HEK293 (cell line): ENCODE measurements around the gene PLK5.

Experiments used
- CTCF ChIP-seq: fragments of 450-650 bp; formaldehyde crosslinking; IDR thresholded peaks from 2 replicates; pipeline ENCODE4 v1.5.1; 2016; ENCODE audit warnings: missing biosample characterization, missing genetic modification characterization
- ZBTB17 ChIP-seq: fragments of 450-650 bp; formaldehyde crosslinking; IDR thresholded peaks from 2 replicates; pipeline ENCODE4 v1.5.1; 2016; ENCODE audit warnings: missing biosample characterization, missing genetic modification characterization
- ZNF501 ChIP-seq: fragments of 450-650 bp; formaldehyde crosslinking; IDR thresholded peaks from 2 replicates; pipeline ENCODE4 v1.5.1; 2016; ENCODE audit warnings: missing biosample characterization, missing genetic modification characterization
- ZNF560 ChIP-seq: fragments of 450-650 bp; formaldehyde crosslinking; IDR thresholded peaks from 2 replicates; pipeline ENCODE4 v1.5.1; 2017; ENCODE audit warnings: missing biosample characterization, missing genetic modification characterization, borderline replicate concordance

GRCh38 chr19:1582201-1582600 is 58.3 kb downstream of the PLK5 start:
- TF ChIP-seq ZNF560 (tag by site-specific recombination) (no peak), CTCF (no peak), ZNF501 (tag by site-specific recombination) (no peak), ZBTB17 (tag by site-specific recombination) (no peak)
